ENCODE results near the gene SOBP.

The SOBP gene

DNA sequence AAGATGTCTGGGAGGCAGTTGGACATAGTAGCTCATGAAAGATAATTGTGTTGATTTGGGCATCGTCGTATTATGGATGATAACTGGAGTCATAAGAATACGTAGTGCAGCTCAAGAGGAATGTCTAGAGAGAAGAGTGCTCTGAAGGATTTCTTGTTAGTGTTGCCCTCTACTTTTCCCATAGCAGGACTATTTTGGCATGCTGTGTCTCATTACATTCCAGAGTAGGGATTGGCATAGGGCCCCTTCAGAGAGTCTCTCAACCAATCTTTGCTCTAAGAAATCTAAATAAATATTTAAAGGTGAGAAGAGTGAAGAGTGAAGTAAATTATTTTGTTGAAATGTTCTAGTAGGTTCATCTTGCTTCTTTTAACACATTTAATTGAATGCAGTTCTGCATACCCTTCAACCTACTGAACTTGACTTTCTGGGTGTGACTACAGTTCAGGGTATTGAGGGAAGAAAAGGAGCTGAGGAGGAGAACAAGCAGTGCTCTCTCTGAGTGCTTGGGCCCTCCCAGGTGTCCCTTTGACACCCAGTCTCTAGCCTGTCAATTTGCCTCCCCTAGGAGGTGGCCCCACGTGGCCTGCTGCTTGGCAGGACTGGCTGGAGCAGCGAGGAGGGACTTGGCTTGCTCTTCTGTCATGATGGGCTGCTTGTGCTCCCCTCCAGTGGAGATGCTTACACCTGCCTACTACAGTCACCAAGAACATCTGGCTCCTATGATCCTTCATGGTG, 33.3 kb downstream of the SOBP start:
- Histone ChIP-seq H3K4me1 (ENCODE audit: control insufficient read depth in 2 of 2, insufficient read depth in 2 of 2, low read length in 2 of 2) (no peaks in the 10 kb centered on the region), H3K36me3 (ENCODE audit: control insufficient read depth in 2 of 2, insufficient read depth in 2 of 2, low read length in 2 of 2) (no peaks in the 10 kb centered on the region), H3K9ac (ENCODE audit: low read depth in 1 of 2, low read length in 2 of 2) (no peak overlapping the region), H3K9me3 (ENCODE audit: control insufficient read depth in 2 of 2, low read length in 2 of 2) (no peaks in the 10 kb centered on the region), H3K27me3 (ENCODE audit: control insufficient read depth in 2 of 2, insufficient read depth in 2 of 2, low read length in 2 of 2) (no peaks in the 10 kb centered on the region), H3K27ac (ENCODE audit: low read depth in 2 of 2, low read length in 2 of 2) (no peak overlapping the region), H3K4me3 (ENCODE audit: low read length in 2 of 2) (no peak overlapping the region)

GRCh38 chr6:107523794-107524193, 33.9 kb downstream of the SOBP start:
- Histone ChIP-seq H3K9ac (ENCODE audit: low read depth in 1 of 2, low read length in 2 of 2) (no peak overlapping the region), H3K4me3 (ENCODE audit: low read length in 2 of 2) (no peak overlapping the region), H3K27ac (ENCODE audit: low read depth in 2 of 2, low read length in 2 of 2) (no peak overlapping the region), H3K27me3 (ENCODE audit: control insufficient read depth in 2 of 2, insufficient read depth in 2 of 2, low read length in 2 of 2) (no peaks in the 10 kb centered on the region), H3K9me3 (ENCODE audit: control insufficient read depth in 2 of 2, low read length in 2 of 2) (no peaks in the 10 kb centered on the region), H3K36me3 (ENCODE audit: control insufficient read depth in 2 of 2, insufficient read depth in 2 of 2, low read length in 2 of 2) (no peaks in the 10 kb centered on the region), H3K4me1 (ENCODE audit: control insufficient read depth in 2 of 2, insufficient read depth in 2 of 2, low read length in 2 of 2) (no peaks in the 10 kb centered on the region)

- H3K4me3 ChIP-seq (ENCODE audit: low read length in 2 of 2) = no peak overlapping the region
- H3K27me3 ChIP-seq (ENCODE audit: control insufficient read depth in 2 of 2, insufficient read depth in 2 of 2, low read length in 2 of 2) = no peaks in the 10 kb centered on the region
- H3K36me3 ChIP-seq (ENCODE audit: control insufficient read depth in 2 of 2, insufficient read depth in 2 of 2, low read length in 2 of 2) = no peaks in the 10 kb centered on the region
- no peaks in the 10 kb centered on the region for H3K9me3 ChIP-seq (ENCODE audit: control insufficient read depth in 2 of 2, low read length in 2 of 2)
- no peaks in the 10 kb centered on the region for H3K4me1 ChIP-seq (ENCODE audit: control insufficient read depth in 2 of 2, insufficient read depth in 2 of 2, low read length in 2 of 2)
- no peak overlapping the region for H3K9ac ChIP-seq (ENCODE audit: low read depth in 1 of 2, low read length in 2 of 2)
- H3K27ac ChIP-seq (ENCODE audit: low read depth in 2 of 2, low read length in 2 of 2) = no peak overlapping the region
Observed at GRCh38 chr6:107524626-107525025, 34.7 kb downstream of the SOBP start.

DNA sequence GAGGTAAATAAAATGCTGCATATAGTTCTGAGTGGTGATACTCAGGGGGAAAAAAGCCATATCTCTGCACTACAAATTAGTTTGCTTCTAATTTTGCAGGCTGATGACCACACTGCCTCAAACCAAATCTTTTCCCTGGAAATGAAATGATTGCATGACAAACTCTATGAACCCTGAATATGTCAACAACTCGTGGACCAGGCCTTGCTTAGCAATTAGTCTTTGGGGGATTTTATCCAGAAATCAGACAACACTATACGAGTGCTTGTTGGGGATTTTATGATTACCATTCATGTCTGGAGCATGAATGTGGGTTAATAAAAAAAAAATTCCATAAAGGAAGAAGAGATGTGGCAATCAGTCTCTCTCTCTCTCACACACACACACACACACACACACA, 42.0 kb downstream of the SOBP start:
- Histone ChIP-seq H3K27ac (ENCODE audit: low read depth in 2 of 2, low read length in 2 of 2) (no peak overlapping the region), H3K9me3 (ENCODE audit: control insufficient read depth in 2 of 2, low read length in 2 of 2) (no peaks in the 10 kb centered on the region), H3K4me3 (ENCODE audit: low read length in 2 of 2) (no peak overlapping the region), H3K9ac (ENCODE audit: low read depth in 1 of 2, low read length in 2 of 2) (no peak overlapping the region), H3K27me3 (ENCODE audit: control insufficient read depth in 2 of 2, insufficient read depth in 2 of 2, low read length in 2 of 2) (no peaks in the 10 kb centered on the region), H3K4me1 (ENCODE audit: control insufficient read depth in 2 of 2, insufficient read depth in 2 of 2, low read length in 2 of 2) (no peaks in the 10 kb centered on the region), H3K36me3 (ENCODE audit: control insufficient read depth in 2 of 2, insufficient read depth in 2 of 2, low read length in 2 of 2) (no peaks in the 10 kb centered on the region)

DNA sequence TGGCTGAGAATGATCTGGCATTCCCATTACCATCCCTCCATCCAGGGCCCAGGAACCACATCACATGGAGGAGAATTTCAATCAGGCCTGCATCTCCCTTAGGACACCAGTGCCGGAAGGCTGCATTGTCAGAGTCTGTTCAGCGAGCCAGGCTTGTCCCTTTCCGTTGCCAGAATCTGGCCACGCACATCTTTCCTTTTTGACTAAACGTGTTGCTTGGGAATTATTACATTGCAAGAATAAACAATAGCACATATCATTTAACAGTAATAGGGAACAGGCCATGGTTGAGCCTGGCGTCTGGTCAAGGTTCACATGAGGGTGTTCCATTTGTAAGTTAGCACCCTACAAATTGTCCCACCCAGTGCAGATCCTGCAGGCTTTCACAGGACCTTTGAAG, 42.8 kb downstream of the SOBP start:
- Histone ChIP-seq H3K27ac (ENCODE audit: low read depth in 2 of 2, low read length in 2 of 2) (no peak overlapping the region), H3K36me3 (ENCODE audit: control insufficient read depth in 2 of 2, insufficient read depth in 2 of 2, low read length in 2 of 2) (no peaks in the 10 kb centered on the region), H3K9me3 (ENCODE audit: control insufficient read depth in 2 of 2, low read length in 2 of 2) (no peaks in the 10 kb centered on the region), H3K4me3 (ENCODE audit: low read length in 2 of 2) (no peak overlapping the region), H3K4me1 (ENCODE audit: control insufficient read depth in 2 of 2, insufficient read depth in 2 of 2, low read length in 2 of 2) (no peaks in the 10 kb centered on the region), H3K27me3 (ENCODE audit: control insufficient read depth in 2 of 2, insufficient read depth in 2 of 2, low read length in 2 of 2) (no peaks in the 10 kb centered on the region), H3K9ac (ENCODE audit: low read depth in 1 of 2, low read length in 2 of 2) (no peak overlapping the region)

- Histone ChIP-seq H3K27ac (ENCODE audit: low read depth in 2 of 2, low read length in 2 of 2) (no peak overlapping the region), H3K4me1 (ENCODE audit: control insufficient read depth in 2 of 2, insufficient read depth in 2 of 2, low read length in 2 of 2) (no peaks in the 10 kb centered on the region), H3K9ac (ENCODE audit: low read depth in 1 of 2, low read length in 2 of 2) (no peak overlapping the region)
Observed at GRCh38 chr6:107533415-107534059, 43.6 kb downstream of the SOBP start.

GRCh38 chr6:107534571-107535141, 44.7 kb downstream of the SOBP start:
- no peaks in the 10 kb centered on the region for H3K36me3 ChIP-seq (ENCODE audit: control insufficient read depth in 2 of 2, insufficient read depth in 2 of 2, low read length in 2 of 2)
- no peak overlapping the region for H3K9ac ChIP-seq (ENCODE audit: low read depth in 1 of 2, low read length in 2 of 2)
- H3K4me1 ChIP-seq (ENCODE audit: control insufficient read depth in 2 of 2, insufficient read depth in 2 of 2, low read length in 2 of 2) = no peaks in the 10 kb centered on the region
- H3K27ac ChIP-seq (ENCODE audit: low read depth in 2 of 2, low read length in 2 of 2) = no peak overlapping the region
- no peaks in the 10 kb centered on the region for H3K9me3 ChIP-seq (ENCODE audit: control insufficient read depth in 2 of 2, low read length in 2 of 2)
- H3K27me3 ChIP-seq (ENCODE audit: control insufficient read depth in 2 of 2, insufficient read depth in 2 of 2, low read length in 2 of 2) = no peaks in the 10 kb centered on the region
- H3K4me3 ChIP-seq (ENCODE audit: low read length in 2 of 2) = no peak overlapping the region

More at GRCh38 chr6:107533415-107534059, 43.6 kb downstream of the SOBP start:
- H3K9me3 ChIP-seq (ENCODE audit: control insufficient read depth in 2 of 2, low read length in 2 of 2) = no peaks in the 10 kb centered on the region
- H3K4me3 ChIP-seq (ENCODE audit: low read length in 2 of 2) = no peak overlapping the region
- H3K27me3 ChIP-seq (ENCODE audit: control insufficient read depth in 2 of 2, insufficient read depth in 2 of 2, low read length in 2 of 2) = no peaks in the 10 kb centered on the region
- no peaks in the 10 kb centered on the region for H3K36me3 ChIP-seq (ENCODE audit: control insufficient read depth in 2 of 2, insufficient read depth in 2 of 2, low read length in 2 of 2)

GRCh38 chr6:107535626-107536025, 45.7 kb downstream of the SOBP start:
- Histone ChIP-seq H3K27ac (ENCODE audit: low read depth in 2 of 2, low read length in 2 of 2) (no peak overlapping the region), H3K4me3 (ENCODE audit: low read length in 2 of 2) (no peak overlapping the region), H3K36me3 (ENCODE audit: control insufficient read depth in 2 of 2, insufficient read depth in 2 of 2, low read length in 2 of 2) (no peaks in the 10 kb centered on the region), H3K4me1 (ENCODE audit: control insufficient read depth in 2 of 2, insufficient read depth in 2 of 2, low read length in 2 of 2) (peaks cover 0 to 3% of the 10 kb centered on the region in 2 donors), H3K27me3 (ENCODE audit: control insufficient read depth in 2 of 2, insufficient read depth in 2 of 2, low read length in 2 of 2) (no peaks in the 10 kb centered on the region), H3K9ac (ENCODE audit: low read depth in 1 of 2, low read length in 2 of 2) (no peak overlapping the region), H3K9me3 (ENCODE audit: control insufficient read depth in 2 of 2, low read length in 2 of 2) (no peaks in the 10 kb centered on the region)

GRCh38 chr6:107536180-107536961, 46.5 kb downstream of the SOBP start:
- Histone ChIP-seq H3K4me1 (ENCODE audit: control insufficient read depth in 2 of 2, insufficient read depth in 2 of 2, low read length in 2 of 2) (peaks cover 0 to 3% of the 10 kb centered on the region in 2 donors), H3K9me3 (ENCODE audit: control insufficient read depth in 2 of 2, low read length in 2 of 2) (no peaks in the 10 kb centered on the region), H3K9ac (ENCODE audit: low read depth in 1 of 2, low read length in 2 of 2) (no peak overlapping the region), H3K4me3 (ENCODE audit: low read length in 2 of 2) (no peak overlapping the region), H3K36me3 (ENCODE audit: control insufficient read depth in 2 of 2, insufficient read depth in 2 of 2, low read length in 2 of 2) (no peaks in the 10 kb centered on the region), H3K27me3 (ENCODE audit: control insufficient read depth in 2 of 2, insufficient read depth in 2 of 2, low read length in 2 of 2) (no peaks in the 10 kb centered on the region), H3K27ac (ENCODE audit: low read depth in 2 of 2, low read length in 2 of 2) (no peak overlapping the region)

DNA sequence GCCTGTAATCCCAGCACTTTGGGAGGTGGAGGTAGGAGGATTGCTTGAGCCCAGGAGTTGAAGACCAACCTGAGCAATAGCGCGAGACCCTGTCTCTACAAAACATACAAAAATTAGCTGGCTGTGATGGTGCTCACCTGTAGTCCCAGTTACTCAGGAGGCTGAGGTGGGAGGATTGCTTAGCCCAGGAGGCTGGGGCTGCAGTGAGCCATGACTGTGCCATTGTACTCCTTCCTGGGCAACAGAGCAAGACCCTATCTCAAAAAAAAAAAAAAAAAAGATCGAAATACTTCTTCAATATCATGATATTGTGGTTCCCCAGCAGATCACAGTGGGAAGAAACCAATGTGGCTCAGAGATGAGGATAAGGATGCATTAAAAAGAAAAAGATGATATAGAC, 47.6 kb downstream of the SOBP start:
- H3K27ac ChIP-seq (ENCODE audit: low read depth in 2 of 2, low read length in 2 of 2) = no peak overlapping the region
- H3K9me3 ChIP-seq (ENCODE audit: control insufficient read depth in 2 of 2, low read length in 2 of 2) = no peaks in the 10 kb centered on the region
- H3K27me3 ChIP-seq (ENCODE audit: control insufficient read depth in 2 of 2, insufficient read depth in 2 of 2, low read length in 2 of 2) = no peaks in the 10 kb centered on the region
- H3K4me1 ChIP-seq (ENCODE audit: control insufficient read depth in 2 of 2, insufficient read depth in 2 of 2, low read length in 2 of 2) = peaks cover 0 to 3% of the 10 kb centered on the region in 2 donors
- H3K9ac ChIP-seq (ENCODE audit: low read depth in 1 of 2, low read length in 2 of 2) = no peak overlapping the region
- no peaks in the 10 kb centered on the region for H3K36me3 ChIP-seq (ENCODE audit: control insufficient read depth in 2 of 2, insufficient read depth in 2 of 2, low read length in 2 of 2)
- no peak overlapping the region for H3K4me3 ChIP-seq (ENCODE audit: low read length in 2 of 2)
